ENCODE results near the gene LEMD2.
A peak's percentile ranks its signal among the peaks of the same experiment; 100 is the strongest.

Gene LEMD2

DNA sequence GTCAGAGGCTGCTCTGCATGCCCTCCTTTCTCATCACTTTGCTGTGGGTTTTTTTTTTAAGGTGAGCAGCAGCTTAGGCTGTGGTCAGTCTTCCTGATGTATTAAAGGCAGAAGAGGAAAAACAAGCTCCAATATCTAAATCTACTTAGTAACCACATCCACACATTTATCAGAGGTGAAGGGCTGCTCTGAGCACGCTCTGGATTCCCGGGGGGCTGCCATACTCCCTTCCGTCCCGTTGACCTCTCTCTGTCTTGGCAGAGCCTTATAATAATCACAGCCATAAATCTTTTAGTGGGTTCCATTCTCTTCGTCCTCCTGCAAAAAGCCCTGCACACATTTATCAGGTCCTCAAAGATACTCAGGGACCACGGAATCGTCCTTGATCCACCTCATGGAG is 2.7 kb upstream of the LEMD2 start:
- no peak for DNase-seq

DNA sequence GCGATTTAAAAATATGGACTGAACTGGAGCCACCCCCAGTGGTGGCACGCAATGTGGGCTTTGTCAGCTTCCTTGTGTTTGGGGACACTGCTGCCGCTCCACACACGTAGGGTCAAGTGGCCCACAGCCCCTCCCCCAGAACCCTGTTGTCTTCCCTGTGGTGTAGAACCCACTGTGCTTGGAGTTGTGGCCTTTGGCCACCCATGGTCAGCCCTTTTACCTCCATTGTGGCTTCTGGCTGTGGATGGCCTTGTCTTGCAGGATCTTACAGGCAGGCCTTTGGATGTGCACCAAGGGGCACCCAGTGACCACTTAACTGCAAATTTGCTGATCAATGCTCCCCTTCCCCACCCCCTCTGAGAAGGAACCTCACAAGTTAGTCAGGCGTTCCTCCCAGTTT is 2.0 kb upstream of the LEMD2 start:
- no peak for DNase-seq

DNA sequence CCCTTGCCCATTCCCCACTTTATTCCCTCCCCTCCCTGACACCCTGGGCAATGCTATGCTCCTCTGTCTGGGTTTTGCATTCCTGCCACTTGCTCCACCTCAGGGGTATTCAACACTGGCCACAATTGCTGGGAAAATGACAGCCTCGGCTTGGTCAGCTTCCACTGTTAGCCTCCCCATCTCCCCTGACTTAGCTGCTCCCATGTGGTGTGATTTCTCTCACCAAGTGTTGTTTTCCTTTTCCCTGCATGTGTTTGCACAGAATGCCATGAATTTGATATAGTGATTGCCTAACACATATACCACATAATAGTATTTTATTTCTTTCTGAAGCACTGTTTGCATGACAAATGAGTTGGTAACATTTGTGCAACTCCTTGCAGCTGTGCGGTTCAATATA is 1.4 kb upstream of the LEMD2 start:
- DNase-seq = no peak

DNA sequence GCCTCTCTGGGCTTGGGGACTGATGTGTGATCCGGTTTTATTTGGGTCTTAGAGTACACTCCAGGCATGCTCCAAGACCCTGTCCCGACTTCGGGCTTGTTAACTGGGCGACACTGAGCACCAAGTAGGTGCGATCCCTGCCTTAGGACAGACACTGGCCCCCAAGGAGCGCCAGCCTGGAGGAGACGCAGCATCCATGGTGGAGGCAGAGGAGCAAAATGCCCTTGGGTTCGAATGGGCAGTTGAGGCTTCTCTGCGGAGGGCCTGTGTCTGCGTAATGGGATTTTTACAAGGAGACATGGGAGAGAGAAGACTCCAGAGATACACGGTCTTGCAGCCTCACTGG is 593 bp upstream of the LEMD2 start:
- no peak for DNase-seq

DNA sequence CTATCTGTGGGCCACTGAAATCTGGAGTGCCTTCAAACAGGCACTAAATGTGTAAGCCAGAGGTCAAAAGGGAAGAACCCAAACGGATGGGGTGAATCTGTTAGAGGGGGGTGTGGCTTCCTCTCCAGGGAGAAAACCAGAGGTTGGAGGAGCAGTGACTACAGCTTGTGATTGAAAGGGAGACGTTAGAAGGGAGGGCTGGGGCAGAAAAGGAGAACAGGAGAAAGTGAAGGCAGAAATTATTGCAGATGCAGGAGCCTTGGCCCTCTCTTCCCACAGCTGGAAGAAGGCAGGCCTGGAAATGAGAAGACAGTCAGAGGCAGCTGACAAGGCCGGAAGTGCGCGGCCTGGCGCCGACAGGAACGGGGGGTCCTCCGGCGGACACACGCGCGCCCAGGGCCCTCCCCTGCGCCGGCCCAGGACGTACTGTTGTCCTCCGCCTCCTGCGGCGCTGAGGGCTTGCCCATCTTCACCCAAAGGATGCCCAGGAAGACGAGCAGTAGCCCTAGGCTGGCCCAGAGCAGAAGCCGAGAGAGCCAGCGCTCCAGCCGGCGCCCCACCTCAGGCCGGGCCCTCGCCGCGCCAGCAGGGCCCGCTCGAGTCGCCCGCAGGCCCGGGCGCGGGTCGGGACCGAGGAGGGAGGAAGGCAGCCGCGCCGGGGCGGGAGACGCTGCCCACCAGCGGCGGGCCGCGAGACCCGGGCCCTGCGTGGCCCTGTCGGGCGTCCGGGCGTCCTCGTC is 806 bp downstream of the LEMD2 start:
- peak; percentile 24 to 75 (median 52) for DNase-seq

DNA sequence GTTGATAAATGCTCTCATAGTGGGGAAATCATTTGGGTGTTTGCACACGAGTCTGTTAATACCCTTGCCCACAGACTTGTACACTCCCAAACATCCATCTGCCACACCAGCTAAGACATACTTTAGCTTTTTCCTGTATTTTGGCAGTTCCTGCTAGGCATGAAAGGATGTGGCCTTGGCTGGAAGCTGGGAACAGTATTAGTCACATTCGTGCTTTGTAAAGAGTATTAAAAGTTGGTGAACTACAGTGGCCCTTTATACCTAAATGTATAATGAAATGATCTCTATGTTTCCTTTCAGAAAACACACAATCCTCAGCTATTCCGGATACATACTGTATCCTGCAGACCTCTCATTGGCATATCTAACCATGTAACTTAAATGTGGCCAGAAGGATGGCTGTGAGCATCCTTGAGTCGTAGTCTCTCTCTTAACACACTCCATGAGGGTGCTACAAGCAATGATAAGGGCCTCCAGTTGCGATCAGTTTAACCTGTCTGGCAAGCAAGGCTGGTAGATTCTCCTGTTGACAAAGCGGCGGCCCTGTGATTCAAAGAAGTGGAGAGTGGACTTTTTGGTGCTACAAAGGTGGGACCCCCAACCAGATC is 1.5 kb downstream of the LEMD2 start:
- no peak for DNase-seq

DNA sequence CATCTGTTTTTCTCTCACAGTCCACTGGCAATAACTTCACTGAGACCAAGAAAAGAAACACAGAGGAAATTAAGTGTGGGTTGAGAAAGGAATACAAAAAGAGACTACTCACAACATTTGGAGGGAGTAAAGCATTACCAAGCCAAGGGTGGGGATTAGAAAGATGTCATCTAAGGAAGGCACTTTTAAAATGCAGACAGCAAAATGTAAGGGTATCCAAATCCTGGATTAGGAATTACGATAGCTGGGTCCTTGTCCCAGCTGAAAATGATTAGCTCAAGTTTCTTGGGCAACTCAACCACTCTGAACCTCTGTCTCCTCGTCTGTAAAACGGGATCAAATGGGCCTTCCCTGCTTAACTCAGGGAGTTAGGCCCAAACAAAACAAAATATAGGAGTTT is 2.2 kb downstream of the LEMD2 start:
- DNase-seq = no peak

DNA sequence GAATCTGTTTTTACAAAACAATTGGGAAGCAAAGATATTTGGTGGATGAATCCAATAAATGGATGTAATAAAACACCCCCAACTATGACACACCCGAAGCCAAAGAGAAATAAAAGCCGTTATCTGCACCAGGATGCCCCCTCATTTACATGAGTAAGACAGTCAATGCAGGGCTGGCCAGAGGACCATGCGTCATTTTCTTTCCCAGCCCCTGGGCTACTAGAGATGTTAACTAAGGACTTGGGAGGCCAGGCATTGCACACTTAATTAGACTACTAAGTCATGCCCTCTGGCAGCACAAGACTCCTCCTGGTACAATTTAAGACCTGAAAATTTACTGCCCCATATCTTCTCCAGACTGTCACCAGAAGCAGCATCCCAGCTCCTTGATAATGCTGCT is 3.2 kb downstream of the LEMD2 start:
- no peak for DNase-seq

DNA sequence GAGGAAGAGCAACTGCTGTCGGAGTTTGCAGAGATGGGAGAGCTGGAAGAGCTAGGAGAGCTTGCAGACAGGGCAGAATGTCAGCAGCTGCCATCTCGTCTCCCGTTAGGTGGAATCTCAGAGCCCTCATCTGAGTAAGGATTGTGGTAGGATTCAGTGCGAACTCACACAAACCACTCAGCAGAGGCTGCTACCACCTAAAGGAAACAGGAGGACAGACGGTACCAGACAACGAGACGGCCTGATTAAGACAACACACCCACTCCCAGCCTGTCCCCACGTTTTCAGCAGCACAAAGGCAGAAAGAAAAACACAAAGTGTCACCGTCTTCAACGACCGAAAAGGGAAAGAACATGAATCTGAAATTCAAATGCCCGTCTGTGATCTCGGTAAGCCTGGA is 4.1 kb downstream of the LEMD2 start:
- no peak for DNase-seq

DNA sequence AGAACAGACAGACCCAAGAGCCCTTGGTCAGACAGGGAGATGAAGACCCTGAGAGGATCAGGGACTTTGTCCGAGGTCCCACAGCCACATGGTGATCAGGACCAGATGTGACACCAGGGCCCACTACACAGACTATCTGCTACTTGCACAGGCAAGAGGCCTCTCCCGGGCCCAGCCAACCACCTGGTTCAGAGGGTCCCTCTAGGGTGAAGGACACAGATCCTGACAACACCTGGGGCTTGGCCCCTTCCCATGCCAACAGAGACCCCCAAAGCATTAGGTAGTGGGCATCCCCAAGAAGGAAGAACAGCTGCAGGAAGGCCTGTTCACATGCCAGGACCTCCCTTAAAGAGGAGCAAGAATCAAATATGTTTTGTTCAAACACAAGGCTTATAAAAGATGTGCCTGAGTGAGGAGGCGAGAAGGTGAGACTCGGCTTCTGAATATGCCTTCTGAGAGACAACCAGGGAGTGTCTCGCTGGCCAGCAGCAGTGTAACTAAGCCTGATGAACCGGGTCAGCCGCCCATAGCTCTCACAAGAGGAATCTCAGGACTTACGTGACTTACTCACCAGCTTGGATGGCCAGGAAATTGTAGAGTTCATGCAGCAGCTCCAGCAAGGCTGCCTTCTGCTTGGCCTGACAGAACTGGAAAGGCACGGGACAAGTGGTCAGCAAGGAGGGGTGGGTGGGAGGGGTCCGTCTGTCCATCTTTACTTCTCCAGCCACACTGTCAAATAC is 5.0 kb downstream of the LEMD2 start:
- DNase-seq = no peak

DNA sequence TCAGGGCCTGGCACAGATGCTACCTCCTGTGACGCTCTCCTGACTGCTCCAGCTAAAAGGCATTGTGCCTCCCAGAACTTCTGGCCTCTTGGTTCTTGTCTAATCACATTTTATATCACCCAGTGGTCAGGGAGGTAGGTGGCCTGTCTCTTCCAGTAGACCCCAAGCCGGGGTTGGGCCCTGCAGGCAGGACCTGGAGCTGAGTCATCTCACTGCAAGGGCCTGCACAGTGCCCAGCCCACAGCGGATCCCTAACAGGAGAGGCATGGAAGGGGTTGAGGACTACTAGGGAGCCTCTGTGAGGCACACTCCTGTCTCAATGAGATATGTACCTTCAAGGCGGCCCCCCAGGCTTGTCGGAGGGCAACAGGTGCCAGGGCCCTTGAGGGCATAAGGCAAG is 6.4 kb downstream of the LEMD2 start:
- no peak for DNase-seq

DNA sequence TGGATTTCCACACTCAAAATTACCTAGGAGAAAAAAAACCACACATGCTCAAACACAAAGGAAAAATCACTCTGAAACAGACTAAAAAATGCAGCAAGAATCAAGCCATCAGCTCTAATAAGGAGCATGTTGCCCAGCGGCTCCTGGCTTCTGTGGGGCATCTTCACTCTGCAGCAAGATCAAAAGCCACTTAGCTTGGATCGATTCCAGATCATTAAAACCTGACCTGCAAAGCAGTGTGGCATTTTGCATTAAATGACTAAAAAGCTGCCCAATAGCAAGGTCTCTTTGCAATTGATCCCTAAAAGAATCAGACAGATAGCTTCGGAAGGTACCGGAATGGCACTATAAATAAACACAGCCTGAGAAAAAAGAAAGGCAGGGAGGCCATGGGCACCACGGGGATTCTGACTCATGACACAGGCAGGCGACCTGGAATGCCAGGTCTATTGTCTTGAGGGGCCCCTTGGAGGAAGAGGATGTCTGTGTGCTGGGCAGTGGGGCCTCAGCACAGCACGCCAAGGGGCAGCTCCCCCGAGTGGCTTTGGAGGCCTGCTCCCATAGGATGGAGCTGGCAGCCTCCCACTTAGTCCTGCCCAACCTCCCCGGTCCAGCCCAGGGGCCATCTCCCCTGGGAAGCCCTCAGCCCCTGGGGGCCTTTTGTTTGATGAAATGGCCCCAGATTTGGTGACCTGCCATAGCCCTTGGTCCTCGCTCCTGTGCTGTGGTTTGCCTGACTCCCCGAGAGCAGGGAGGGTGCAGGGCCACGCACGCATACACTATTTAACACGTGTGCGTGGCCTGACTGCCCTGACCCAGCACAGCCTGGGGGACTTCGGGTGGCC is 7.6 kb downstream of the LEMD2 start:
- DNase-seq = no peak

DNA sequence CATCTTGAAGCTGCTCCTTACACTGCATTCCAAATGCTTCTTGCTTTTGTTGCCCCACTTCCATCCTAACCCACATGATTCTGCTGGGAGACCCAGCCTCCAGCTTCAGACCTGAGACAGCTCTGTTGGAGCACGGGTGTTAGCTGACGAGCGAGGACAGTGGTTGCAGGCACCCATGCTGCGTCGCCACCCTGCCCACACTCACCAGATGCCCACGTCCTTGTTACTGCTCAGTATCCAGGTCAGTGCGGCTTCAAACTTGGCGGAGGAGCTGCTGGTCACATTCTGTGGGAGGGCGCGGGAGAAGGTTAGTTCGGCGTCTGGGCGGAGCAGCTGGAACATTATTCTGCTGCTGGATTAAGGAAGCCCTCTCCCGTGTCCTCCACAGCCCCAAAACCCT is 9.0 kb downstream of the LEMD2 start:
- no peak for DNase-seq

DNA sequence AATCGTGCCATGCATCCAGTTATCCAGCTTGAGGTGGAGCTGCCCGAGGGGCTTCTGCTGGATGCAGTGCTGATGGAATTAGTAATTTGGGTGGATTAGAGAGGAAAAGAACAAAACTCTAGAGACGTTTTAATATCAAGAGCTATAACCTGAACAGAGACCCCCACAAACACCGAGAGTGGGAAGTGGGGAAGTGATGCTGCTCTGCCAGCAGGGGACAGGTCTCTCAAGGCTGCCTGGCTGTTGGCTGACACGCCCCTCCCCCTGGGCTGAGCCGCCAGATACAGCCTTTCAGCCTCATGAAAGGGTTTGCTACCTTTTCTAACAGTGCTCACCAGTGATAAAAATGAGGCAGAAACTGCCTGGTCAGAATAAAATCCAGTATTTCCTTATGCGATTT is 9.6 kb downstream of the LEMD2 start:
- DNase-seq = no peak

DNA sequence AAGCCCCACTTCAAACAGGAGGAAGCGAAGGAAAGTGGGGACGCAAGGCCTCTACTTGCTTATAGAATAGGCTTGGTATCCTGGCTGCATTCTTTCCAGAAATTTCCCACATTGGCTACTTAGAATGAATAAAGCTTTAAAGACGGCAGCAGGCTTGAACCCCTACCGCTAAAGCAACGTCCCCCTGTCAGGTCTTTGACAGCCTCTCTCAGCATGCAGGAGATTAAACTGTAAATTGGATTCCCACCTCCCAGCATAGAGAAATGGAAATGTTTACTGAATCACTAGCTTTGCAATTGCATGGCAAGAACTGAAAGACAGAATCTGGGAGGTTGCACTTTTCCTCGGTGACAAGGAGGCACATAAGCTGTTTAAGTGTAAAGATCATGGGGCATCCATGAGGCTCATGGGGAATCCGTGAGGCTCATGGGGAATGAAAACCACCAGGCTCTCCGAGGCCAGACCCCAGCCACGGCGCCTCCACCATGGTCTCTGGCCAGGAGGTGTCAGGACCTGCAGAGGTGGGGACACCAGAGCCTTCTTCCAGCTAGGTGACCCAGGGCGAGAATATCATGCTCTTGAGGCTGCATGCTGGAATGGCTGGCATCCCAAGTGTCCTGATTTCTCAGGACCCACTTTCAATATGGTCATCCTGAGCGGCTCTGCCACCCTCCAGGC is 10.3 kb downstream of the LEMD2 start:
- no peak for DNase-seq

DNA sequence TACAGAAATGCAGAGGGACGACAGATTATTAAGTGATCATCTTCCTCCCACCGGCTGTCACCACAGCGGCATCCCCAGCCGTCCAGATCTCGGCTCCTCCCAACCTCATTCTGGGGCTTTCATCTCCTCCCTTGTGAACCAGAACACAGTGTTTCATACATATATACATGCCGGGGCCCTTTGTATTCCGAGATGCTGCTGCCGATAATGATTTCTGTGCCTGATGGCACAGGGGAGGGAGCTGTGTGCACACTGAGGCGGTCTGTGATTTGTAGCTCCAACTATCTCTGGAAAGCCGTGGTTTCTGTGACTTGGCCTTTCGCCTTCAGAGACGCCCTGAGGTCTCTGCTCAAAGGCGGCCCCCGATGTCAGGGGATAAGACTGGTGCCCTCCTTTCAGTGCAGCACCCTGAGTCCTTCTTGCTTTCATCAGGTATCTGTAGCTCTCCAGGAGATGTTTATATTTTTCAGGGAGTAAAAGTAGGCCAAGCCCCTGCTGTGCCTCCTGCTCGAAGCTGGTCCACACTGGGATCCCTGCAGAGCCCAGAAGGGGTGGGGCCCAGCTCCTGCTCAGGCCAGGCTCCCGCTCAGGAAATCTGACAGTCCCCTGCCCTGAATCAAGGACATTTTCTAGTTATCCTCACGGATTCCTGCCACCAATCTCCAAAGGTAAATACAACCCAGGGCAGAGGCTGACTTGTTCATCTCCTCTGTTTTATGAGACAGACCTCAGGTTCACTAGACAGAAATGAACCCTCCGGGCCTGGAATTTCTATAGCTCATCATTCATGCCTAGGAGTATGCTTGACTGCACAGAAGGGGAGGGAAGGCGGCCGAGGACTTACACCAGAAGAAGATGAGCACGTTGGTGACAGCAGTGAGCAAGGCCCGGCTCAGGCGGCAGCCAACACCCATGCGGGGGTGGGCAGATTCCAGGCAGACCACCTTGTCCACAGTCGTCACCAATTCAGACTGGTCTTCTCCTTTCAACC is 11.2 kb downstream of the LEMD2 start:
- DNase-seq = no peak

DNA sequence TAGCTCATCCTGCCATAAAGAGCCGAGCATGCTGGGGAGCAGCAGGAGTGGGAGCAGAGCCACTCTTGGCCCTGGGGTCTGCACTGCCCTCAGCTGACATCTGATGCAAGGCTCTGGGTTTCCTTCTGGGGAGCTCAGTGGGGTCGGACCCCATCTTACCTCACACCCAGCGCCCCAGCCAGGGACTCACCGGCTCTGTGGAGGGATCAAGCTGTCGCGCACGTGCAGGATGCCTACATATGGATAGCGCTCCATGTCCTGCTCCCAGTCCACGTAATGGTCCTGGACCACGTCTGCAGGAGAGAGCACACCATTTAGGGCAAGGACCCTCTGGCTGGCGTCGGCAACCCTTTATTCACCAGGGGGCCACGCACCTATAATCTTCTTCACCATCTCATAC is 12.2 kb downstream of the LEMD2 start:
- DNase-seq = no peak

DNA sequence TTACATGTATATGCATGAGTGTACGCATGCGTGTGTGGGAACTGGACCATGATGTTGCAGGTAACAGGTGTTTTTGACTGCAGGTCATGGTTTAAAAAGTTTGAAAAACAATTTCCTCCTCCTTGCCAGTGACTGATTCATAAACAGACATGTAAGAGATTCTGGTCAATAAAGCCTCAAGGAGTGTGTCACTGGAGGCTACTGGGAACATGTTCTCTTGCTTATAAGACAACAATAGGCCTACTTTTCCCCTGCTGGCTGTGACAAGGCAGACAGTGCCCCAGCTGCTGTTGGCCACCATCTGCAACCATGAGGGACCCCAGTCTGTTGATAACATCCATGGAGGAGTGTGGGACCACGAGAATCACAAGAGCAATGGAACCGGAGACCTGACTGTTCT is 12.7 kb downstream of the LEMD2 start:
- DNase-seq = no peak

DNA sequence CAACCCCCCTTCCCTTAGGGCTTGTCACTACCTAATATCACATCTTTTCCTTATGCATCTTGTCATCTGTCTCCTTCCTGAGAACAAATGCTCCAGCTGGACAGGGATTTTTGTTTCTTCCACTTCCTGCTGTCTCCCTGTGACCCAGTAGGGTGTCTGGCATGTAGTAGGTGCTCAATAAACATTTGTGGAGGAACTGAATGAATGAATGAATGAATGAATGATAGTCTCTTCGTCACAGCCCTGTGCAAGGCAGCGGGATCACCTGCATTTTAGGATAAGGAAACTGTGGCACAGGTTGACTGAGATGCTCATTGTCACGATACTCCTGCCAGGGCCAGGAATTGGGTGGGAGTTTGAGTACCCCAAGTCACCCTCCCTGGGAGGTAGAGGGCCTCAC is 14.2 kb downstream of the LEMD2 start:
- DNase-seq = no peak

DNA sequence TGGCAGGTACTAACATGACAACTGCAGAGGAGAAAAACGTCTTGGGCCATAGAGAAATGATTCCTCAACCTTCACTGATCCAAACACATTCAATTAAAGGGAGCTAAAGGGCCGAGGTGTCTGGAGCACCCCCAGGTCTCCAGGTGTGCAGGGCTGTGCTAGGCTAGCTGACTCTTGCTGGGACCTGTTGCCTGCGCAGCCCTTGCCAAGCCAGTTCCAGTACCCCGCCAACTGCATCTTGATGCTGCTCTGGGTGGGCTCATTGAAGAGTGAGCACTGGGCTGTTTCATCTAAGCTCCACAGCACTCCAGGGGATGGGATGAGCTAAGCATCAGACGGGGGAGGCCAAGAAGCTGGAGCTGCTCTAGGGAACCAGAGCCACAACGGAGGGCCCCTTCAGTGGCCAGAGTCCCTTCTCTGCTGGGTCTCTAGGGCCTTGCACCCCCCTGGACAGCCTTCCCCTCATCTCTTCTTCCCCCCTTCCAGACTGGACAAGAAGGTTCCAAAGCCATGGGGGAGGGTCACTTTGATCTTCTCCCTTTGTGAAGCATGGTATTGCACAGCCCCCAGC is 15.9 kb downstream of the LEMD2 start:
- no peak for DNase-seq

All from stimulated activated naive CD4-positive, alpha-beta T cell (primary cell).